HT1080 (cell line): ENCODE data around the gene MTSS2. TPM values are rescaled to one million over a fixed set of nuclear protein-coding genes. Genes with fewer than 3 reads are reported as not detected.

Experiments used
- DNase-seq: peaks from one replicate; pipeline ENCODE4 v3.0.0-alpha.2; 2015; ENCODE audit warnings: low read depth
- polyA plus RNA-seq, 2 experiments: library from polyadenylated mRNA; depleted of rRNA; stranded (reverse); fragments of >200 nt; gene quantifications; 2 replicates each; pipeline ENCODE4 v1.2.3, GENCODE V29; 2015
- total RNA-seq: library from RNA; depleted of rRNA; stranded (reverse); fragments of >200 nt; shearing (Covaris generic); gene quantifications from 2 replicates; pipeline ENCODE4 v1.2.3, GENCODE V29; 2014; rRNA removed

Gene MTSS2, protein sequence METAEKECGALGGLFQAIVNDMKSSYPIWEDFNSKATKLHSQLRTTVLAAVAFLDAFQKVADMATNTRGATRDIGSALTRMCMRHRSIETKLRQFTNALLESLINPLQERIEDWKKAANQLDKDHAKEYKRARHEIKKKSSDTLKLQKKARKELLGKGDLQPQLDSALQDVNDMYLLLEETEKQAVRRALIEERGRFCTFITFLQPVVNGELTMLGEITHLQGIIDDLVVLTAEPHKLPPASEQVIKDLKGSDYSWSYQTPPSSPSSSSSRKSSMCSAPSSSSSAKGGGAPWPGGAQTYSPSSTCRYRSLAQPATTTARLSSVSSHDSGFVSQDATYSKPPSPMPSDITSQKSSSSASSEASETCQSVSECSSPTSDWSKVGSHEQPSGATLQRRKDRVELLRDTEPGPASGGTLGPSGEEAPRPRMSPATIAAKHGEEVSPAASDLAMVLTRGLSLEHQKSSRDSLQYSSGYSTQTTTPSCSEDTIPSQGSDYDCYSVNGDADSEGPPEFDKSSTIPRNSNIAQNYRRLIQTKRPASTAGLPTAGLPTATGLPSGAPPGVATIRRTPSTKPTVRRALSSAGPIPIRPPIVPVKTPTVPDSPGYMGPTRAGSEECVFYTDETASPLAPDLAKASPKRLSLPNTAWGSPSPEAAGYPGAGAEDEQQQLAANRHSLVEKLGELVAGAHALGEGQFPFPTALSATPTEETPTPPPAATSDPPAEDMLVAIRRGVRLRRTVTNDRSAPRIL
- 16.0 and 21.1 TPM in 2 replicates for total RNA-seq
- 27.9 and 31.1 TPM in 2 replicates for polyA plus RNA-seq (2015; cell fraction: cytosol; rRNA removed)
- 29.9 and 40.8 TPM in 2 replicates for polyA plus RNA-seq (2015; cell fraction: nucleus; rRNA removed)

DNA sequence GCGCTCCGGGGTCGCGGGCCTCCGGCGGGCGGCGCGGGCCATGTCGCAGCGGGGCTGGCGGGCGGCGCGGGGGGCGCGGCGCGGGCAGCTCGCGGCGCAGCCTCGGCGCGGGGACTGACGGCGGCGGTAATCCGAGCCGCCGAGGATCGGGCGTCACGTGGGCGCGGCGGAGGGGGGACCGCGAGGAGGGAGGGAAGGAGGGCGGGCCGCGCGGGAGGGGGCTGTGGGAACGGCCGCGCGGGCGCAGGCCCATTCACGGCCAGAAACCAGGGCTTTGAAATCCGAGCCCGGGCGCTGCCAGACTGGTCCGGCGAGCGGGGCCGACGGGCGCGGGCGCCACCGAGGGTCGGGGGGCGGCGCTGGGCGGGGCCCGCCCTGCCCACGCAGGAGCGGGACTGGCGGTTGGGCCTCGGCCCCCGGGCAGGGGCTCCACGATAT lies at the start of gene MTSS2:
MTSS2 (minus strand) TSS at position 116 of the 438 bp plus-strand sequence. CDS start 262 bp downstream, outside the sequence.
- peak; percentile 71 for DNase-seq

DNA sequence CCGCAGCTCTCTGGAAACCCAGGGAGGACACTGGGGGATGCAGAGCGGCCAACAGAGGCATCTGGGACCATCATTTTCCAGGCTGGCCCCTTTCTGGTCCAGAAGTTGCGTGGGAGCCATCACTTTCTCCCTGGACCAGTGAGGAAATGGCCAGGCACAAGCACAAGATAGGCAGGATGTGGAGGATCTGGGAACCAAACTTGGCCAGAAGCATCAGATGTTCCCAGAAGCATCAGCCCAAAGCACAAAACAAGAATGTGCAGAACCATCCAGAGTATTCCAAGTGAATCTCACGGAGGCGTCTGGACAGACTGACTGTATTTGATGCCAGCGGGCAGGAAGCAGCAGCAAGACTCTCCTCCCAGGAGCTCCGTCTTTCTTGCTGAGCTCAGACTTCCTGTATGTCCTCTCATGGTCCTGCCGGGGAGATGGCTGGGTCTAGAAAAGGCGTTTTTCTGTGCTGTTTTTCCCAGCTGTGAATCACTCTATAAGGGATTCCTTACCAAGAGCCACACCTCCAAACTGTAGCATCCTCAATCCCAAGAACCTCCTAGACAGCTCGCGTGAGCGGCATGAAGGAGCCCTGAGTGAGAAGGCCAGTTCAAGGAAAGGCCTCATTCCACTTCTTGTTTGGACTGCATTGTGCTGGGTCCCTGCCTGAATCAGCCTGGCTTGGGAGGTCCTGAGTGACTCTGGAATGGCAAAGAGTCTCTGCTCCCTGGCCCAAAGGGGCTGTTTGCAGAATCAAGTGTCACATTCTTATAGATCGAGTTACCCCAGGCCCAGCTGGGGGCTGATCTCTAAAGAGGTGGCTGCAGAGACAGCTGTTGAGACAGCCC lies 49.5 kb upstream of the MTSS2 start:
- DNase-seq, result no peak

DNA sequence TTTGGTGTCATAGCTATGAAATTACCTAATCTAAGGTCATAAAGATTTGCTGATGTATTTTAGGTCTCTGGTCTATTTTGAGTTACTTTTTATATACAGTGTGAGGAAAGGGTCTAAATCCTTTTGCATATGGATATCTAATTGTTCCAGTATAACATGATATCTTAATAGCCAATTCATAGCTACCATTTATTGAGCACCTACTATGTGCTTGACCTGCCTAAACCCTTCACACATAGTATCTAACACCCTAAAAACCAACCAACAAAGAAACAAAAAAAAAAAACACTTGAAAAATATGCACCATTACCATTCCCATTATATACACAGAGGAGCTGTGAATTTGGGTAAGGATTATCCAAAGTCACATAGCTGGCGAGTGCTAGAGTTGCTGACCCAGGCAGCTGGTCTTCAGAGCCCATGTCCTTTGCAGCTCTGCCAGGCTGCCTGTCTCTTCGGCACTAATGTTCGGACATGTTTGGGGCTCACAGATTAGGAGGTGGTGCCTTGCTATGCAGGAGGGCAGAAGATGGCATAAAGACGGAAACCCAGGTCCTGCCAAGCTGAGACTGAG lies 48.8 kb upstream of the MTSS2 start:
- DNase-seq, result no peak

DNA sequence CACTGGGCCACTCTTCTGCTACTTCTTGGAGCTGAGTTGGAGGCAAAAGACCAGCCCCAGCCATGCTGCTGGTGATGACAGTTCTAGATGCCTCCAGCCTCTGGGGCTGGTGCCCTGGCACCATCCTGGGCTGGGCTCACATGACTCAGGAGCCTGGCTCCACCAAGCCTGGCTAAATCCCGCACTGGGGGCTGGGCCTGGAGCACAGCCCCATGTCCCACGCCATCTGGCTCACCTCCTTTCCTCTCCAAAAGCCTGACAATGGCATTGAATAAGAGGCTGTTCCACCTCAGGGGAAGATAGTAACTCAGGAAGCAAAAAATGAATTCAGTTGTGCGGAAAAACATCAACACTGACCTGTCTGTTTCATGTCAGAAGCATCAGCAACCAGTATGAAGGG lies 45.1 kb upstream of the MTSS2 start:
- no peak for DNase-seq

DNA sequence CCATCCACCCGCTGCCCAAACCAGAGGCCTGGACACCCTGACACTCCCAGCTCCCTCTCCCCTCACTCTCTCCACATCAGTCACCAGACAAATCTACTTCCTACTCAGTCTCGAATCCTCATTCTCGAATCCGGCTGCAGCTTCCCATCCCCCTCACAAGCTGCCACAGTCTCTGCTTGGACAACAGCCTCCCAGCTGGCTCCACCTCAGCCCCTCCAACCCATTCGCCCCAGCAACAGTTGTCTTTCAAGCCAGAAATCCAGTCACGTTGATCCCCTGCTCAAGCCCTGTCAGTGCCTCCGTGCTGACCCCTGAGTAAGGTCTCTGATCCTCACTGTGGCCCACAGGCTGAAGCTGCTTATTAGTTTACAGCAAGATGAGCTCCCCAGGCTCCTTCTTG lies 44.2 kb upstream of the MTSS2 start:
- DNase-seq, result no peak

DNA sequence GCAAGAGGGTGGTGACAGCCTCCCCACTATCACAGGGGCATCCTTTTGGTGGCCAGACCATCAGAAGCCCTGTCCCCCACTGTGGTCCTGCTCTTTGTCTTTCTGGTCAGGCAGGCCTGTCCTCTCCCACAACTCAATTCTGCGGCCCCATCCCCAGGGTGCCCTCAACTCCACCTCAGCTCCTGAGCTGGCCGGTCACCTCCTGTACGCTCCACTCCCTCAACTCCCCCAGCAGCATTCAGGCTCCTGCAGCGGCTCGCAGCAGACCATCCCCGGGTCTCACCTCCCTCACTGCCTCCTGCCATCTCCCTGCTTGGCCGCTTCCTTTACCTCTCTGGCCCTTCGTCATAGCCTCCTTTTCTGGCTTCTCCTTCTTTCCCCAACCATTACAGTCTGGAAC lies 43.4 kb upstream of the MTSS2 start:
- no peak for DNase-seq

DNA sequence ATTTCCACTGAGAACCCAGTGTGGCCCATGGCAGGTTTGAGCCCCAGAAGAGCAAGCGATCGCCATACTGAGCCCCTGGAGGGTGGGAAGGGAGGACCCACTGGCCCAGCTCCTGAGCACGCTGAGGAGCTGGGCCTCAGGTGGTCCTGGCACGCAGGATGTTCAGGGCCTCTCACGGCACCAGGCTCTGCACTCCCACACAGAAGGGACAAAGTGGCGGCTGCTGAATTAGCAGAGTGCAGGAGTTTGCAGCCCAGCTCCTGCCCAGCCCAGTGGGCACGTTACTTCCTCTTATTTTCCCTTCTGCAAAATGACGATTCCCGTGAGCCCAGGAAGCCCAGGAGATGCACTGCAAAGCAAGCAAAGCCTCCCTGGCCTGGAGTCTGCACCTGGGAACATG lies 42.3 kb upstream of the MTSS2 start:
- DNase-seq, result no peak

DNA sequence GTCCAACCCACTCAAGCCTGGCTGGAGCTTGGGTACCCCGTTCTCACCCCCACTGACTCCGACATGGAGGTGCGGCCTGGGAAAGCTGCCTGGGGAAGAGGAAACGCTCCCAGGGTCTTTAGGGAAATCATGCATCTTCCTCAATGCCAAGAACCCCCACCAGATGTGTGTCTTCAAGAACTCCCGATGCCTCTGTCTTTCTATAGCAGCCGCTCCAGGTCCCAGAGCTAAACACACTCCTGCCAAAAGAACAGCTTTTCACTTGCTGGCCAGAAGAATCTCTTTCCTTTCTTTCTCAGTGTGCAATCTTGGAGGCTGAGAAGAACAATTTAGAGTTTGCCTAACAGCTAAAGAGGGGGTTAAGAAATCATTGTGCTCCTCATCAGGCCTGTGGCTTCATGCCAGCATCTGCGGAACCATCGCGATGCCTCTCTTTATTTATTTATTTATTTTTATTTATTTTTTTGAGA lies 41.1 kb upstream of the MTSS2 start:
- no peak for DNase-seq

DNA sequence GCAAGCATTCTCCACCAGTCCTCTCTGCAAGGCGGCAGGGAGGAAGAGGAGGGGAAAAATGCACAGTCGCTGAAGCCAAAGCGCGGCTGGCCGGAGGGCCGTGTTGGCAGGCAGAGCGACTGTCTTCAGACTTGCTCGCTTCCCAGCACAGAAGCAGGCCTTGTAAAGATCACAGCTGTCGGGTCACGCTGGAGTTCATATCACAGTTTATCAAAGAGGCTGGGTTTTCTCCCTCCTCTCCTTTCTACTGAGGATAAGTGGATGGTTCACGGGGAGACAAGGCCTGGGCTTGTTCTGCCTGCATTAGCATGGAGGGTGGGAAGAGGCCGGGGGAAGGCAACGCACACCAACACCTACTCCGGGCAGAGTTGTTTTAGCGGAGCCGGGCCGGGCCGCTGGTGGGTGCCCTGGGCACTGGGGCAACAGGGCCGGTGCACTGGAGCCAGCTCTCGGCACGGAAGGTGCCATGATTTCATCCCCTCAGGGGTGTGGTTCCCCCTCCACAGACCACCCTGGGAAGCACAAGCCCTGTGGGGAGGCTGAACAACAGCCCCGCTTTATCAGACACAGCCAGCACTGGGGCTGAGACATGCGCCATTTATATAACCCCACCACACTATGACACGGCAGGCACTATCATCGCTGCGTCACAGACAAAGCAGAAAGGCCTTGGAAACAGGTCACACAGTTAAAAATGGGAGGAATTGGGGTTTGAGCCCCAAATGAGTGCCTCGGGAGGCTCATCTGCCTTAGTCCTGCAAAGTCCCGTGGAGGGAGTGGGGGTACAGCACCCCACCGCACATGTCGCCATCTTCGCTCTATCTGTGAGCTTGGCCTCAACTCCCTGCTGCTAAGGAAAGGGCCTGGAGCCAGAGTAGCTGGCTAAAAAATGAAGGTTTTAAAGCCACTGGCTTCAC lies 40.3 kb upstream of the MTSS2 start:
- DNase-seq, result no peak

DNA sequence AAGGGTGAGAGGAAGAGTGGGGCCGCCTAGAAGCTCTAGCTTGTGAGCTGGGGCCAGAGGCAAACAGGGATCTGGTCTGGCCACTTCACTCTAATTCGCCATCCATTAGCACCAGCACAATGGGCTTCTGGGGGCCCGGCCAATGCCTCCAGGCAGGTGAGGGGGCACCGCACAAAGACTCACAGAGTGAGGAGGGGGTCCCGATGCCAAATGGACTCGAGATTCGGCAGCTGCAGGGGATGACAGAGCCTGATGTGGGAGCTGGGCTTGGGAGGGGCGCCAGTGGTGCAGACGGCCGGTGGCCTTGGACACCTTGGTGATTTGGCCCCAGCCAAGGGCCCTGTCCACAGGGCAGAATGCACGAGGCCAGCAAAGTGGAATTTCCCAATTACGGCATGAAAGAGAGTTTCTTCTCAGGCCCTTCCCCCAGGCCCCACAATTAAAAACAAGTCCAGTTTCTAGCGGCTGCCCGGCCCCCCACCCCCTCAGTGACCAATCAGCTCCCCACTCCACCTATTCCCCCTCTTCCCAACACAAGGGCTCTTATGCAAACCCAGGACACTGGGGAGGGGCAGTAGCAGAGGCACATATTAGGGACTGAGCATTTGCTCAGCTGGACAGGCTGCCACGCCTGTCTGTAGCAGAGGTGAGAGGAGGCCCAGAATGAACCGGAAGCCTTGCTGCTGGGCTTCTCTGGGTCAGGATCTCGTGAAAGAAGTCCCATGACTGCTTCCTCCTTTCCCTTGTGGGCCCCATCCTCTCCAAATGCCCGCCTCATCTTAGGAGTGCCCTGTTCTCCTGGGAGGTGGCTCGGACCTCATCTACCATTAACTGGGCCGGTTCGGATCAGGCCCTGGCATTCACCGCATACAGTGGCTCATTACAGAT lies 39.4 kb upstream of the MTSS2 start:
- DNase-seq, result no peak

DNA sequence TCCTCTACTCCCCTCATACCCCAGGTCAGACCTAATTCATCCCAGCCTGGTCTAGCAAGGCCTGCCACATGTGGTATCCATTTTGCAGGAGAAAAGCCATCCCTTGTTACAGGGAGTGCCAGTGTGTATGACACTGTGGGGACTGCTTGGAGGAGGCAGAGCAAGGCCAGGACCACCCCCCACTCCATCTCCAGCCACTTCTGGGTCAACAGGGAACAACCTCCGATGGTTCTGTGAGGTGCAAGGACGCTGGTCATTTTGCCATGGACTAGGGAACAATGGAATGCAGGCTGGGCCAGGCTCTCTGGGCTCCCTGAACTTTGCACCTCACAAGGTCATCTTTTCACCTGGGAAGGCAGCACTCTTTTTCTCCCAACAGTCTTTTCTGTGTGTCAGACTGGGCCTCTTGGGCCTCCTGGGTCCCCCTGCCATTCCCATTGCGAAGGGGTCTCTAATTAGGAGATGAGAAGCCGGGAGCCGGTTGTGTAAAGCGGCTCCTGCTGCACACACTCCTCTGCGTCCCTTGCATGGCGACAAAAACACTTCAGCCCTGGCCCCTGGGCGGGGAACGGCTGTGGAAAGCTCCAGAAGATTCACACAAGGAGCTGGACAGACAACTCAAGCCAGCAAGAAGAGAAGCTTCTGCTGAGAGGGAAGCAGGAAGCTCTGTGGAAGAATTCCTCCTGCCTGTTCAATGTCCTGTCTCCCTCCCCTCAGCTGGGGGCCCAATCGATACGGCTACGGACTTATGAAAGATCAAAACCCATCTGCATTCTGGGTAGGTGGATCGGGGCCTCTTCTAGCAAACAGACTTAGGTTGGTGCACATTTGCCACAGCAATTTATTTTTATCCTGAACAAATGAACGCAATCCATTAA lies 38.5 kb upstream of the MTSS2 start:
- no peak for DNase-seq

DNA sequence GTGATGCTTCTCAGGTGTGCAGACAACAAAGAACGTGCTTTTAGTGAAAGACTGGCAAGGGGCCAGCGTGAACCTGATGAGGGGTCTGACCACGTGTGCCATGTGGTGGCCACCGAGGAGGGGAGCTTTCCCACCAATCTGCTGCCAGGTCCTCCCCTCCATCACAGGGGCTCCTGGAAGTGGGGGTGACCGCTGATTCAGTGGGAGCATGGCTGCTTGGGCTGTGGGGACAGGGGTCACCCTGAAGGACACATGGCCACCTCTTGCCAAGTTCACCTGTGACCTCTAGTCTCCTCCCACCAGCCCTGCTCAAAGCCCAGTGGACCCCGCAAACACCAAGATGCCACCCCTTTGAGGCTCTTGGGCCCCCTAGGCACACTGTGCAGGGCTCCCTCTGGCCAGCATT lies 37.9 kb upstream of the MTSS2 start:
- DNase-seq, result no peak

DNA sequence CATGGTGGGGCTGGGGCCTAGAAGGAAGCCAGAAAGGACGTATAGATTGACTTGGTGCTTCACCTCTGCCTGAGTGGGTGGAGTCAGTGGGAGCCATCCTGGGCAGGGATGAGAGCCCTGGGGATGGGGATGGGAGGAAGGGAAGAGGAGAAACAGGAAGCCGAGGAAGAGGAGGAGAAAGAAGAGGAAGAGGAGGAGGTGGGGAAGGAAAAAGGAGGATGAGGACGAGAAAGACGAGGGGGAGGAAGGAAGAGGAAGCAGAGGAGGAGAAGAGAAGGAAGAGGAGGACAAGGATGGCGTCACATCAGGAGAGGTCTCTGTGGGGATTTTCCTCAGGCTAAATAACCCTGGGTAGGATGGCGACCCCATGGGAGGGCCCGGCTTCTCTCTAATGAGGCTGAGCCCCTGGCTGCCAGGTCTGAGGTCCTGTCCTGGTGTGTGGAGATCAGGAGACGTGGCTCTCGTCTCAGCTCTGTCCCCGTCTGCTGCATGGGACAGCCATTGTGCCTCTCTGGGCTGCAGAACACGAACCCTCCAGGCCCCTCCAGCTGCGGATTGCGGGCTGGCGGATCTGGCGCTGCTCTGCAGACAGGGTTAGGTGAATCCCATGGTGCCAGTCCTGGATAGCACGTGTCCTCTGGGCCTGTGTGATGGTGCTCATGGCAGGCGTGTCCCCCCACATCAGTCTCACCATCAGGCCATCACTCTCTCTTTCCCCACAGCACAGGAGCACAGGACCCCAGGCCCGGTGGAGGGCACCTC lies 35.5 kb upstream of the MTSS2 start:
- DNase-seq, result no peak

DNA sequence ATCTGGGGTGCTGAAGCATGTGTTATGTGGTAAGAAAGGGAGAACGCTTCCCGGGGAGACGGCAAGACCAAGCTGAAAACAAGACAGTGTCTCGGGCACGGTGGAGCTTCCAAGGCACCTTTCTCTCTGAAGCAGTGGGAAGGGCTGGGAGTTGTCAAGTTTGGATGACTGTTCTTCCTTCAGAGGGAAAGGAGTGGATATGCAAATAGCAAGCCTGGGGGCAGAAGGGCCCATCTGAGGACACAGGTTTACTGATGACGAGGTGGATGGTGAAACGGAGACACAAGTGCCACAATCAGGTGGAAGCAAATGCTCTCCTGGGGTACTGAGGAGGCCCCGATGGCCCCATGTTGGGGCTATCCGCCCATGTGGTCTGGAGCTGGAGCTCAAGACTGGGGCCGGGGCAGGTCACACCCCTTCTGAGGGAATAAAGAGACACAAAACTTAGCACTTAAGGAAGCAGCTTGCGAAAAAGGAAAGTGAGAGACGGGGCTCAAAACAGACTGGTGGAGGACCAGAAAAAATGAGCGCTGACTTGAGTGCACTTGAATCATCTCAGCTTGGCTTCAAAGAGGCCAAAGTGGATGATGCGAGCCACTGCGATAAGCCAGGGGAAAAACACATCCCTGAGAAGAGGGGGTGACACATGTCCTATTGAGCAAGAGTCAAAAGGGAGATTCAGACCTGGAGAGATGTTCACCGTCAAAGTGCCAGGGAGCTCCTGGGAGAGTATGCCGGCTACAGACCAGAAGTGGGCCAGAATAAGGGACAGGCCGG lies 34.8 kb upstream of the MTSS2 start:
- DNase-seq, result no peak

DNA sequence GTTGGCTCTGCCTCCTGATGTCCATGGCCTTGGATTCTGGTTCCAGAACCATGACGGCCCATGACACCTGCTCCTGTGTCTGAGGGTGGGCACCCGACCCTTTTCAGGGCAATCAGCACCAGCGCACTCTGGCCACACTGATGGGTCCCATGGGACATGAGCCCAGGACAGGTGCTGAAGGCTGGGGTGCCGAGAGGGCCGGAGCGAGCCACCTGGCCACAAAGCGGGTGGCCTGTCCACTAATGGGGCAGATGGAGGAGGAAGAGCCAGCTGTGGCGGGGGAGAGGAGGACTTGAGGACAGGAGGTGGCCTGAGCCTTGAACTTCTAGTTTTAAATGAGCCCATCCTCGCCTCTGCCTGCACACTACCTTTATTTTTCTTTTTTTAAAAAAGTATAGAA lies 31.2 kb upstream of the MTSS2 start:
- no peak for DNase-seq

DNA sequence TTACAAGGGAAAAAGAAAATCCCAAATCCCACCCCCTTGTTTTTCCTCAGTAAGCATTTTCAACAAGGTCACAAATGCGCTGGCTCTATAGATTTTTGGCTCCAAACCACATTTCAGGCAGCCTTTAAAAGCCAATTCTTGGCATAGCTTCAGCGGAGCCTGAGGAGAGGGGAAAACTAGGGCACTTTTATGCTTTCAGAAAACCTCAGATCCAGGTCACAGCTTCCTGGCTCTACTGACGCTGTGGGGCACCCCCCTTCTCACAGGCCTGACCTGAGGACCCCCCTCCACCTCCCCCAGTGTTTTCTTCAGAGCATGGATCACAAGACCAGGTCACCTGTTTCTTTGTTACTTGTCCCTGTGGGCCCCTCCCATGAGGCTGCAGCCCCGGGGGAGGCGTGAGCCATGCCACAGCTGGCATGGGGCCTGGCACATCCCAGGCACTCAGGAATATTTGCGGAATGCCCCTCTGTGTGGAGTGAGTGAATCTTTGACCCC lies 30.1 kb upstream of the MTSS2 start:
- no peak for DNase-seq
